H1 (cell line): ENCODE results near the gene FAM83B. TPM values are rescaled to one million over a fixed set of nuclear protein-coding genes. Genes with fewer than 3 reads are reported as not detected.

ENCODE experiments used
- CTCF ChIA-PET: fragments of 300-600 bp; sonication (Branson Sonifier 250); formaldehyde crosslinking; loops from one replicate; lab custom pipeline; 2021; ENCODE audit not compliant: partially characterized antibody; lab: Charles Lee
- POLR2A ChIA-PET: fragments of 300-600 bp; sonication (Branson Sonifier 250); formaldehyde crosslinking; loops from one replicate; lab custom pipeline; 2021; ENCODE audit warnings: inconsistent platforms; ENCODE audit not compliant: partially characterized antibody; lab: Charles Lee
- DNase-seq, 2 experiments: peaks; one replicate each; pipeline versions ENCODE4 v3.0.0 to v3.0.0-alpha.2; 2010 to 2022; ENCODE audit warnings: low spot score in 2 of 2, low read depth in 1 of 2, mixed read lengths in 1 of 2
- FAIRE-seq: peaks from 2 replicates; lab custom pipeline; 2011; peaks lifted over from hg19 to GRCh38; lab: Jason Lieb, UNC
- H2AFZ ChIP-seq: 2 replicates; pipeline ENCODE4 v1.8.1; 2012; ENCODE audit warnings: low read length, inconsistent platforms
- H2AK5ac ChIP-seq: 2 replicates; pipeline ENCODE4 v1.6.1; 2013; ENCODE audit warnings: low read depth, low read length
- H2BK120ac ChIP-seq: replicated peaks from 2 replicates; pipeline ENCODE3; 2013; ENCODE audit warnings: low read depth, low read length, inconsistent platforms
- H2BK12ac ChIP-seq: 2 replicates; pipeline ENCODE4 v1.6.1; 2013; ENCODE audit warnings: low read depth, low read length
- H2BK15ac ChIP-seq: 2 replicates; pipeline ENCODE4 v1.6.1; 2013; ENCODE audit warnings: low read length
- H2BK20ac ChIP-seq: 2 replicates; pipeline ENCODE4 v1.6.1; 2013; ENCODE audit warnings: low read length
- H2BK5ac ChIP-seq: 2 replicates; pipeline ENCODE4 v1.6.1; 2013; ENCODE audit warnings: low read depth, low read length
- H3K14ac ChIP-seq: 2 replicates; pipeline ENCODE4 v1.6.1; 2013; ENCODE audit warnings: inconsistent platforms; ENCODE audit not compliant: insufficient read length
- H3K18ac ChIP-seq: 2 replicates; pipeline ENCODE4 v1.6.1; 2013; ENCODE audit warnings: low read length; ENCODE audit errors: extremely low read depth
- H3K23ac ChIP-seq: 2 replicates; pipeline ENCODE4 v1.6.1; 2013; ENCODE audit warnings: inconsistent platforms; ENCODE audit not compliant: insufficient read length
- H3K23me2 ChIP-seq: 2 replicates; pipeline ENCODE4 v1.6.1; 2013; ENCODE audit warnings: low read depth, low read length
- H3K27ac ChIP-seq: 2 replicates; pipeline ENCODE4 v1.6.1; 2011; ENCODE audit warnings: low read depth, low read length, inconsistent platforms
- H3K27me3 ChIP-seq, 4 experiments: replicated peaks in 1 of 4; 1 replicate in 1 of 4; 2 replicates in 3 of 4; pipeline versions ENCODE4 v1.6.1 to v1.8.1; 2011 to 2013; ENCODE audit warnings: low read length in 3 of 4, mild to moderate bottlenecking in 3 of 4, inconsistent platforms in 2 of 4, mixed read lengths in 2 of 4, moderate library complexity in 1 of 4; ENCODE audit not compliant: control insufficient read depth in 3 of 4, insufficient read depth in 3 of 4; ENCODE audit errors: extremely low read depth in 1 of 4
- H3K36me3 ChIP-seq, 4 experiments: 2 replicates each; pipeline versions ENCODE4 v1.6.1 to v1.8.1; 2011 to 2013; ENCODE audit warnings: mild to moderate bottlenecking in 4 of 4, low read length in 3 of 4, moderate library complexity in 2 of 4, control low read depth in 1 of 4, inconsistent platforms in 1 of 4; ENCODE audit not compliant: insufficient read depth in 4 of 4, control insufficient read depth in 2 of 4
- H3K4ac ChIP-seq: replicated peaks from 2 replicates; pipeline ENCODE3; 2013; ENCODE audit warnings: low read length, low read depth, mixed read lengths, inconsistent platforms; ENCODE audit not compliant: insufficient read length
- H3K4me1 ChIP-seq, 4 experiments: replicated peaks in 1 of 4; 1 replicate in 1 of 4; 2 replicates in 3 of 4; pipeline versions ENCODE4 v1.6.1 to v1.8.1; 2011 to 2013; ENCODE audit warnings: low read length in 3 of 4, inconsistent platforms in 2 of 4, mixed read lengths in 1 of 4; ENCODE audit not compliant: insufficient read depth in 4 of 4, control insufficient read depth in 3 of 4
- H3K4me2 ChIP-seq, 2 experiments: 2 replicates each; pipeline versions ENCODE4 v1.6.1 to v1.8.1; 2011 to 2013; ENCODE audit warnings: low read depth in 2 of 2, low read length in 2 of 2, control low read depth in 1 of 2, inconsistent platforms in 1 of 2, mild to moderate bottlenecking in 1 of 2; ENCODE audit not compliant: insufficient read depth in 1 of 2
- H3K4me3 ChIP-seq, 4 experiments: fragments of 200-600, 300-600 bp in 1 of 4; sonication (generic), shearing (Covaris generic), sonication (Bioruptor Twin) in 1 of 4; 2 replicates each; pipeline versions ENCODE4 v1.5.1 to v1.8.1; 2011 to 2016; ENCODE audit warnings: low read length in 4 of 4, low read depth in 3 of 4, control low read depth in 2 of 4, inconsistent platforms in 2 of 4, mild to moderate bottlenecking in 2 of 4, mixed read lengths in 1 of 4, moderate library complexity in 1 of 4; ENCODE audit not compliant: insufficient read depth in 2 of 4; ENCODE audit errors: extremely low read depth in 1 of 4
- H3K56ac ChIP-seq: replicated peaks from 2 replicates; pipeline ENCODE3; 2013; ENCODE audit warnings: low read depth, mild to moderate bottlenecking, mixed read lengths, low read length, inconsistent platforms; ENCODE audit not compliant: insufficient read length
- H3K79me1 ChIP-seq: 2 replicates; pipeline ENCODE4 v1.6.1; 2013; ENCODE audit warnings: low read depth, low read length, control low read depth
- H3K79me2 ChIP-seq, 2 experiments: 2 replicates each; pipeline versions ENCODE4 v1.6.1 to v1.8.1; 2012 to 2013; ENCODE audit warnings: low read length in 2 of 2, mild to moderate bottlenecking in 2 of 2, inconsistent platforms in 1 of 2; ENCODE audit not compliant: insufficient read depth in 2 of 2, control insufficient read depth in 1 of 2
- H3K9ac ChIP-seq, 4 experiments: replicated peaks in 1 of 4; 1 replicate in 1 of 4; 2 replicates in 3 of 4; pipeline versions ENCODE4 v1.6.1 to v1.8.1; 2011 to 2013; ENCODE audit warnings: low read depth in 3 of 4, low read length in 3 of 4, control low read depth in 2 of 4, mild to moderate bottlenecking in 2 of 4, moderate library complexity in 2 of 4, inconsistent platforms in 1 of 4; ENCODE audit errors: extremely low read depth in 1 of 4
- H3K9me3 ChIP-seq, 2 experiments: 2 replicates each; pipeline versions ENCODE4 v1.6.1 to v1.8.1; 2012 to 2013; ENCODE audit warnings: mild to moderate bottlenecking in 2 of 2, moderate library complexity in 2 of 2, control low read depth in 1 of 2, inconsistent platforms in 1 of 2, low read depth in 1 of 2, low read length in 1 of 2, mixed read lengths in 1 of 2; ENCODE audit not compliant: insufficient read depth in 2 of 2
- H4K20me1 ChIP-seq, 2 experiments: replicated peaks in 1 of 2; 2 replicates each; pipeline versions ENCODE3 to v1.8.1; 2011 to 2013; ENCODE audit warnings: inconsistent platforms in 2 of 2, low read length in 2 of 2, mild to moderate bottlenecking in 1 of 2; ENCODE audit not compliant: insufficient read depth in 2 of 2, control insufficient read depth in 1 of 2
- H4K5ac ChIP-seq: 2 replicates; pipeline ENCODE4 v1.6.1; 2013; ENCODE audit warnings: low read length, low read depth, mixed read lengths, inconsistent platforms; ENCODE audit not compliant: insufficient read length
- H4K8ac ChIP-seq: 2 replicates; pipeline ENCODE4 v1.8.0; 2013; ENCODE audit warnings: mild to moderate bottlenecking, moderate library complexity, low read length, inconsistent platforms; ENCODE audit not compliant: insufficient read depth; ENCODE audit errors: extremely low read depth
- H4K91ac ChIP-seq: replicated peaks from 2 replicates; pipeline ENCODE3; 2013; ENCODE audit warnings: low read length, mixed read lengths, inconsistent platforms; ENCODE audit not compliant: insufficient read length
- BRCA1 ChIP-seq: IDR thresholded peaks from 2 replicates; pipeline ENCODE4 v1.6.1; 2012; ENCODE audit warnings: low read depth, low read length, improper control_type of control experiment
- WGBS, 2 experiments: shearing (Covaris generic) in 1 of 2; methylation state at CpG; one replicate each; pipeline versions ENCODE4 v1.1.6 to v1.1.7; 2013 to 2015; ENCODE audit warnings: low lambda C conversion rate in 2 of 2, mixed read lengths in 2 of 2, inconsistent platforms in 1 of 2, low coverage in 1 of 2, missing lambda C conversion rate in 1 of 2; ENCODE audit not compliant: insufficient replicate concordance in 2 of 2, insufficient coverage in 1 of 2, insufficient read length in 1 of 2; ENCODE audit errors: extremely low coverage in 1 of 2, missing lambda C conversion rate in 1 of 2; 5-methylcytosine and 5-hydroxymethylcytosine counted together
- polyA plus RNA-seq, 7 experiments: library from polyadenylated mRNA; depleted of rRNA in 3 of 7; stranded (reverse) in 5 of 7; unstranded in 2 of 7; fragments of >200 nt in 5 of 7; fragments of 200-250 nt in 2 of 7; gene quantifications; 1 replicate in 5 of 7; 2 replicates in 1 of 7; 4 replicates in 1 of 7; pipeline versions ENCODE4 v1.2.1 to v1.2.3, GENCODE V29; 2011 to 2013; ENCODE audit warnings: missing spikeins in 2 of 7, mixed read lengths in 2 of 7
- total RNA-seq: library from RNA; stranded (reverse); fragmentation: NEBNext Ultra II Directional; extraction: Animal tissue kit (Norgen Biotek cat#: 25700); gene quantifications from 2 replicates; pipeline ENCODE4 v1.2.1, GENCODE V29; 2021

The FAM83B gene
- total and polyA plus RNA-seq, 2 of the 8 experiments (the other 6 are each of a cell fraction or from before 2014, with no cell fraction given): 0.71 to 5.7 TPM

- Histone ChIP-seq H3K4ac (no peak overlapping the region), H3K4me1 (peaks cover 0 to 9% (median 3%) of the 10 kb centered on the region in 4 experiments; a peak in 4 of 7 replicates), H3K27ac (no peak overlapping the region), H3K4me3 (no peak overlapping the region), H4K20me1 (no peaks in the 10 kb centered on the region)
- TF ChIP-seq BRCA1: no peak
- TF ChIP-seq, all 59 proteins: peak for 0
- POLR2A ChIA-PET: no interaction called here
- Histone ChIP-seq H3K79me2 (no peaks in the 10 kb centered on the region), H2AFZ (no peak overlapping the region), H3K79me1 (no peaks in the 10 kb centered on the region; the same call in 1 of the 2 replicates), H2BK5ac (no peak overlapping the region), H2AK5ac (no peak overlapping the region), H4K5ac (no peak overlapping the region), H3K56ac (no peak overlapping the region), H2BK120ac (no peak overlapping the region), H3K18ac (no peak overlapping the region), H3K9me3 (peaks cover 0 to 3% of the 10 kb centered on the region in 2 experiments; a peak in 1 of 4 replicates), H3K23me2 (no peaks in the 10 kb centered on the region), H4K91ac (no peak overlapping the region), H2BK15ac (no peak overlapping the region), H4K8ac (no peak overlapping the region), H3K23ac (no peak overlapping the region), H3K14ac (no peak overlapping the region), H3K36me3 (no peaks in the 10 kb centered on the region; a peak in 1 of 8 replicates), H3K9ac (peak overlapping the region in 1 of 4 experiments; percentile 13; a peak in 1 of 7 replicates), H3K27me3 (no peaks in the 10 kb centered on the region), H3K4me2 (no peak overlapping the region; a peak in 1 of 4 replicates), H2BK20ac (no peak overlapping the region), H2BK12ac (no peak overlapping the region)
- no peak for DNase-seq
- CTCF ChIA-PET: interaction anchor here (0.6 to 1.6 kb wide), 2 partner anchors 139 to 869 kb away, joined by 3 to 6 read pairs; no protein-coding TSS in a partner anchor
- FAIRE-seq: no peak
- 69% methylated on average over 3 of the region's 3 CpGs; no CpG with 5 or more reads in 1 of the 2 experiments for WGBS, 2 experiments
These were observed 9.6 kb downstream of the FAM83B start for GRCh38 chr6:54856129-54856528.
